Measurements from ENCODE around the gene KCNA5.

DNA sequence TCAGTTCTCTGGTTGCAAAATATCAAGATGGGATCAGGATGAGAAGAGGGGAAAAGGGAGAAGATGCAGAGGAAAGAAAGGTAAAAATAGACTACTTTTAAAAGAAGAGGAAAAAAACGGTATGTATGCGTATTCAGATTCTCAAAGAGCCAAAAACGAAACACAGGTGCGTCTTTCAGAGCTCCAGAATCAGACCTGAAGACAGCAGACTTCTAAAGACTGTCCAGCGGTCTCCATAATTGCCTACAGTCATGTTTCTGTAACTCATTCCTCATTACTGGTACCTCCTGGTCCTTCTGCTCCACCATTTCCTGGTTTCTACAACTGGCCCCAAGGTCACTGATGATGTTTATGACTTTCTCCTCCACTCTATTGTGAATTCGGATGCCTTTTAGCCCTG, 12.4 kb upstream of the KCNA5 start:
- TF ChIP-seq, protein P1, sequence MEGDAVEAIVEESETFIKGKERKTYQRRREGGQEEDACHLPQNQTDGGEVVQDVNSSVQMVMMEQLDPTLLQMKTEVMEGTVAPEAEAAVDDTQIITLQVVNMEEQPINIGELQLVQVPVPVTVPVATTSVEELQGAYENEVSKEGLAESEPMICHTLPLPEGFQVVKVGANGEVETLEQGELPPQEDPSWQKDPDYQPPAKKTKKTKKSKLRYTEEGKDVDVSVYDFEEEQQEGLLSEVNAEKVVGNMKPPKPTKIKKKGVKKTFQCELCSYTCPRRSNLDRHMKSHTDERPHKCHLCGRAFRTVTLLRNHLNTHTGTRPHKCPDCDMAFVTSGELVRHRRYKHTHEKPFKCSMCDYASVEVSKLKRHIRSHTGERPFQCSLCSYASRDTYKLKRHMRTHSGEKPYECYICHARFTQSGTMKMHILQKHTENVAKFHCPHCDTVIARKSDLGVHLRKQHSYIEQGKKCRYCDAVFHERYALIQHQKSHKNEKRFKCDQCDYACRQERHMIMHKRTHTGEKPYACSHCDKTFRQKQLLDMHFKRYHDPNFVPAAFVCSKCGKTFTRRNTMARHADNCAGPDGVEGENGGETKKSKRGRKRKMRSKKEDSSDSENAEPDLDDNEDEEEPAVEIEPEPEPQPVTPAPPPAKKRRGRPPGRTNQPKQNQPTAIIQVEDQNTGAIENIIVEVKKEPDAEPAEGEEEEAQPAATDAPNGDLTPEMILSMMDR (IDR thresholded peaks at IDR 0.05) = no peak
- TF ChIP-seq POLR2AphosphoS5 (IDR thresholded peaks at IDR 0.05) (no peak), POLR2A (IDR thresholded peaks at IDR 0.05) (no peak), EP300 (IDR thresholded peaks at IDR 0.05; ENCODE audit: low read depth) (no peak)
